K562 (cell line): ENCODE results near the gene ELK1. TPM values are rescaled to one million over a fixed set of nuclear protein-coding genes. Genes with fewer than 3 reads are reported as not detected.

Source experiments
- ATAC-seq: fragments of 200-7000 bp; cut with Tn5 transposase; 3 replicates; pipeline ENCODE4 v1.9.1; 2020; ENCODE audit warnings: moderate library complexity
- BruUV-seq: library from RNA; stranded (reverse); fragments of 400-500 nt; replicated peaks from 2 replicates; lab custom pipeline; 2021; lab: Mats Ljungman, UMichigan
- CTCF ChIA-PET: fragments of 300-600 bp; formaldehyde crosslinking; extraction: SDS; loops from one replicate; lab custom pipeline; 2021; ENCODE audit warnings: low intra/inter-chr PET ratio; lab: Yijun Ruan, JAX
- POLR2A ChIA-PET: fragments of 300-600, 350-650 bp; sonication (Branson Sonifier 250); formaldehyde crosslinking; extraction: SDS; loops from one replicate; lab custom pipeline; 2021; ENCODE audit warnings: antibody characterized with exemption, inconsistent platforms; lab: Yijun Ruan, JAX
- DNase-seq, 4 experiments: peaks; one replicate each; pipeline versions ENCODE4 v3.0.0 to v3.0.0-alpha.2; 2011 to 2018; ENCODE audit warnings: low spot score in 3 of 4, mixed read lengths in 3 of 4; ENCODE audit errors: extremely low read depth in 1 of 4
- FAIRE-seq: peaks from 2 replicates; lab custom pipeline; 2011; peaks lifted over from hg19 to GRCh38; lab: Jason Lieb, UNC
- H2AFZ ChIP-seq: 2 replicates; pipeline ENCODE4 v1.6.0; 2011; ENCODE audit warnings: low read depth, low read length, control low read depth, inconsistent platforms
- H3K27ac ChIP-seq: fragments of 200-600 bp; 3 replicates; pipeline ENCODE4 v1.8.0; 2011; ENCODE audit warnings: low read depth, mild to moderate bottlenecking, control low read depth, inconsistent platforms, low read length, moderate library complexity, mixed read lengths; ENCODE audit errors: extremely low read depth
- H3K27me3 ChIP-seq, 2 experiments: fragments of 300-600 bp in 1 of 2; 2 replicates in 1 of 2; 3 replicates in 1 of 2; pipeline versions ENCODE4 v1.6.0 to v1.8.0; 2011; ENCODE audit warnings: inconsistent platforms in 2 of 2, low read length in 2 of 2, mild to moderate bottlenecking in 1 of 2, mixed read lengths in 1 of 2, moderate library complexity in 1 of 2; ENCODE audit not compliant: control insufficient read depth in 2 of 2, insufficient read depth in 2 of 2
- H3K36me3 ChIP-seq: fragments of 300-600 bp; 3 replicates; pipeline ENCODE4 v1.8.0; 2011; ENCODE audit warnings: mild to moderate bottlenecking, low read length, inconsistent platforms; ENCODE audit not compliant: control insufficient read depth, insufficient read depth
- H3K4me1 ChIP-seq, 2 experiments: fragments of 200-600 bp in 1 of 2; replicated peaks in 1 of 2; 2 replicates in 1 of 2; 3 replicates in 1 of 2; pipeline versions ENCODE4 v1.5.1 to v1.8.0; 2011; ENCODE audit warnings: inconsistent platforms in 2 of 2, low read length in 2 of 2, mild to moderate bottlenecking in 1 of 2, mixed read lengths in 1 of 2, moderate library complexity in 1 of 2; ENCODE audit not compliant: control insufficient read depth in 2 of 2, insufficient read depth in 2 of 2
- H3K4me2 ChIP-seq: 2 replicates; pipeline ENCODE4 v1.6.1; 2011; ENCODE audit warnings: low read length, control low read depth, inconsistent platforms, mixed read lengths; ENCODE audit not compliant: insufficient read depth
- H3K4me3 ChIP-seq: fragments of 200-600 bp; sonication (generic), shearing (Covaris generic); 2 replicates; pipeline ENCODE4 v1.5.1; 2016; ENCODE audit warnings: control low read depth, inconsistent platforms
- H3K79me2 ChIP-seq: fragments of 200-600 bp; 3 replicates; pipeline ENCODE4 v1.8.0; 2011; ENCODE audit warnings: low read length, inconsistent platforms; ENCODE audit not compliant: control insufficient read depth, insufficient read depth
- H3K9ac ChIP-seq, 2 experiments: 2 replicates each; pipeline versions ENCODE4 v1.6.0 to v1.6.1; 2011; ENCODE audit warnings: low read depth in 2 of 2, low read length in 2 of 2, control low read depth in 1 of 2, inconsistent platforms in 1 of 2, mild to moderate bottlenecking in 1 of 2, mixed read lengths in 1 of 2; ENCODE audit not compliant: insufficient read depth in 1 of 2
- H3K9me1 ChIP-seq: one replicate; pipeline ENCODE4 v1.6.0; 2011; ENCODE audit warnings: inconsistent platforms, mild to moderate bottlenecking, low read length, moderate library complexity; ENCODE audit not compliant: control insufficient read depth, insufficient read depth
- H3K9me3 ChIP-seq: replicated peaks from 2 replicates; pipeline ENCODE4 v1.5.1; 2011; ENCODE audit warnings: low read depth, low read length, inconsistent platforms; ENCODE audit not compliant: control insufficient read depth, insufficient read depth
- H4K20me1 ChIP-seq: replicated peaks from 2 replicates; pipeline ENCODE4 v1.6.1; 2011; ENCODE audit warnings: low read length, inconsistent platforms, mixed read lengths; ENCODE audit not compliant: control insufficient read depth, insufficient read depth
- CBFA2T3 ChIP-seq: fragments of 450-650 bp; IDR thresholded peaks from 2 replicates; pipeline ENCODE4 v1.6.1; 2017
- CEBPG ChIP-seq, 3 experiments: fragments of 200-800 bp in 1 of 3; sonication (Bioruptor generic) in 1 of 3; sonication (generic) in 1 of 3; formaldehyde crosslinking in 1 of 3; IDR thresholded peaks in 2 of 3; conservative IDR thresholded peaks in 1 of 3; 2 replicates each; pipeline versions ENCODE4 v1.6.1 to v1.8.0; 2016 to 2022; ENCODE audit warnings: missing compliant biosample characterization in 2 of 3, missing genetic modification characterization in 2 of 3, mild to moderate bottlenecking in 1 of 3, missing genetic modification reagents in 1 of 3
- CTCF ChIP-seq, 3 experiments: IDR thresholded peaks in 2 of 3; conservative IDR thresholded peaks in 1 of 3; 2 replicates each; pipeline ENCODE4 v1.5.1; 2011 to 2012; ENCODE audit warnings: low read length in 3 of 3, mild to moderate bottlenecking in 3 of 3, control low read depth in 2 of 3, improper control_type of control experiment in 1 of 3, inconsistent platforms in 1 of 3, low read depth in 1 of 3, mixed read lengths in 1 of 3, moderate library complexity in 1 of 3; ENCODE audit not compliant: insufficient read depth in 2 of 3
- DPF2 ChIP-seq: fragments of 450-650 bp; IDR thresholded peaks from 2 replicates; pipeline ENCODE4 v1.6.1; 2016
- ERF ChIP-seq: fragments of 450-650 bp; formaldehyde crosslinking; IDR thresholded peaks from 2 replicates; pipeline ENCODE4 v1.4.0; 2020; ENCODE audit warnings: mild to moderate bottlenecking, mixed read lengths
- ESRRA ChIP-seq: fragments of 450-650 bp; IDR thresholded peaks from 2 replicates; pipeline ENCODE4 v1.6.1; 2014; ENCODE audit warnings: low read depth, mild to moderate bottlenecking, moderate library complexity, borderline replicate concordance
- FOXA1 ChIP-seq: fragments of 450-650 bp; IDR thresholded peaks from 2 replicates; pipeline ENCODE4 v1.6.1; 2016; ENCODE audit warnings: mild to moderate bottlenecking, borderline replicate concordance
- GABPA ChIP-seq: fragments of 200-800 bp; sonication (Bioruptor generic); conservative IDR thresholded peaks from 2 replicates; pipeline ENCODE4 v1.6.1; 2016; ENCODE audit warnings: low read depth, missing genetic modification characterization, missing compliant biosample characterization
- NCOA6 ChIP-seq: fragments of 450-650 bp; IDR thresholded peaks from 2 replicates; pipeline ENCODE4 v1.6.1; 2017; ENCODE audit warnings: mild to moderate bottlenecking
- NCOR1 ChIP-seq: fragments of 450-650 bp; IDR thresholded peaks from 2 replicates; pipeline ENCODE4 v1.6.1; 2016; ENCODE audit warnings: mild to moderate bottlenecking, moderate library complexity
- NR2C1 ChIP-seq, 2 experiments: fragments of 450-650 bp; IDR thresholded peaks; 2 replicates each; pipeline ENCODE4 v1.6.1; 2017; ENCODE audit warnings: mild to moderate bottlenecking in 2 of 2, antibody characterized with exemption in 1 of 2, inconsistent platforms in 1 of 2, missing compliant biosample characterization in 1 of 2, missing genetic modification characterization in 1 of 2
- PHTF2 ChIP-seq: fragments of 250-450 bp; sonication (Bioruptor Pico); IDR thresholded peaks from 2 replicates; pipeline ENCODE4 v1.5.0; 2021; ENCODE audit warnings: mild to moderate bottlenecking
- RAD21 ChIP-seq, 2 experiments: fragments of 250-450 bp in 1 of 2; fragments of 450-650 bp in 1 of 2; sonication (Bioruptor Pico) in 1 of 2; formaldehyde crosslinking in 1 of 2; IDR thresholded peaks in 1 of 2; conservative IDR thresholded peaks in 1 of 2; 2 replicates each; pipeline versions ENCODE4 v1.4.0 to v1.8.0; 2020 to 2022; ENCODE audit warnings: mild to moderate bottlenecking in 2 of 2, moderate library complexity in 1 of 2
- VEZF1 ChIP-seq: fragments of 200-800 bp; sonication (Bioruptor generic); IDR thresholded peaks from 2 replicates; pipeline ENCODE4 v1.6.1; 2017; ENCODE audit warnings: missing genetic modification characterization, missing compliant biosample characterization
- ZNF274 ChIP-seq: IDR thresholded peaks from 2 replicates; pipeline ENCODE4 v1.6.1; 2011; ENCODE audit warnings: low read depth, mild to moderate bottlenecking, low read length, moderate library complexity, borderline replicate concordance
- ZNF316 ChIP-seq: fragments of 450-650 bp; IDR thresholded peaks from 2 replicates; pipeline ENCODE4 v1.6.1; 2016
- ZNF668 ChIP-seq: fragments of 250-450 bp; sonication (Bioruptor Pico); IDR thresholded peaks from 2 replicates; pipeline ENCODE4 v1.8.0; 2022; ENCODE audit warnings: mild to moderate bottlenecking, inconsistent platforms
- ZNF778 ChIP-seq: fragments of 450-650 bp; formaldehyde crosslinking; IDR thresholded peaks from 2 replicates; pipeline ENCODE4 v1.4.0; 2020; ENCODE audit warnings: mild to moderate bottlenecking, moderate library complexity
- WGBS: fragments of 100-300 bp; shearing (Covaris generic); methylation state at CpG from one replicate; pipeline ENCODE4 v1.1.6; 2016; ENCODE audit warnings: low coverage, mixed read lengths; ENCODE audit not compliant: insufficient coverage; ENCODE audit errors: missing lambda C conversion rate; 5-methylcytosine and 5-hydroxymethylcytosine counted together
- in situ Hi-C: fragments of 300-500 bp; cut with MboI; formaldehyde crosslinking; loops from 4 replicates; pipeline ENCODE4 v1.15.0; 2018; ENCODE audit warnings: inconsistent platforms, mixed read lengths
- intact Hi-C: fragments of 100-400 bp; cut with micrococcal nuclease; formaldehyde crosslinking; loops from 2 replicates; pipeline ENCODE4 v1.14.2; 2022
- polyA plus RNA-seq, 8 experiments: library from polyadenylated mRNA; depleted of rRNA in 4 of 8; stranded (reverse) in 5 of 8; unstranded in 3 of 8; fragments of >200 nt; fragmentation: Nextera tagmentation in 2 of 8; fragmentation: Illumina TruSeq in 1 of 8; extraction: Ambion mirVana in 2 of 8; extraction: Trizol in 1 of 8; gene quantifications; 2 replicates each; pipeline versions ENCODE4 v1.2.1 to v1.2.3, GENCODE V29; 2011 to 2014; ENCODE audit warnings: inconsistent platforms in 1 of 8, missing spikeins in 1 of 8
- total RNA-seq, 7 experiments: library from RNA; depleted of rRNA in 6 of 7; stranded (reverse); fragments of >200 nt in 6 of 7; fragmentation: Illumina TruSeq in 2 of 7; extraction: Trizol in 2 of 7; gene quantifications; 2 replicates each; pipeline versions ENCODE4 v1.2.1 to v1.2.3, GENCODE V29; 2011 to 2021; ENCODE audit warnings: low replicate concordance in 1 of 7

Gene ELK1
- total and polyA plus RNA-seq, 9 of the 15 experiments (the other 6 are each of a cell fraction or from before 2014, with no cell fraction given) = 4.4 to 74.9 (median 26.5) TPM

- TF ChIP-seq VEZF1 (CRISPR knock-in tag) = no peak
These were observed 20.8 kb downstream of the ELK1 start, which contains the start of gene CFP (continued) for GRCh38 chrX:47629419-47630200.

- POLR2A ChIA-PET = no interaction called here
- BruUV-seq = no TSS peak
- Histone ChIP-seq H3K9ac (no peak overlapping the region), H3K27me3 (peaks cover 0 to 15% of the 10 kb centered on the region in 2 experiments; a peak in 2 of 5 replicates), H2AFZ (no peak overlapping the region), H3K27ac (no peak overlapping the region), H3K4me3 (no peak overlapping the region), H3K9me1 (no peaks in the 10 kb centered on the region), H3K36me3 (no peaks in the 10 kb centered on the region), H3K4me1 (peaks cover 11 to 12% of the 10 kb centered on the region in 2 experiments), H3K4me2 (no peak overlapping the region), H3K79me2 (no peaks in the 10 kb centered on the region), H3K9me3 (no peaks in the 10 kb centered on the region), H4K20me1 (no peaks in the 10 kb centered on the region; the same call in 1 of the 2 replicates)
- FAIRE-seq = peak; percentile 74
- CTCF ChIA-PET = no interaction called here
- ATAC-seq = peak; percentile 44
- DNase-seq = peak in 1 of 4 experiments; percentile 29
- WGBS = 89% methylated on average over 1 of the region's 1 CpG
- intact Hi-C loops = no loop called here
- in situ Hi-C loops = no loop called here
- TF ChIP-seq RAD21 (CRISPR knock-in tag; conservative IDR thresholded peaks at IDR 0.05 in 1 of 2, IDR thresholded peaks at IDR 0.05 in 1 of 2) (peak; percentile 11 to 46; a peak in 2 of 4 replicates), CBFA2T3 (no peak), ESRRA (no peak), ZNF274 (no peak), DPF2 (no peak), PHTF2 (no peak), FOXA1 (no peak), CEBPG (CRISPR knock-in tag; IDR thresholded peaks at IDR 0.05) (no peak), CEBPG (tag; conservative IDR thresholded peaks at IDR 0.05 in 1 of 2, IDR thresholded peaks at IDR 0.05 in 1 of 2) (no peak), ZNF778 (CRISPR knock-in tag) (no peak), ERF (CRISPR knock-in tag) (no peak), NCOR1 (no peak), ZNF316 (peak; percentile 4; the same call in 1 of the 2 replicates), CTCF (IDR thresholded peaks at IDR 0.05 in 2 of 3, conservative IDR thresholded peaks at IDR 0.05 in 1 of 3; ENCODE audit: insufficient read depth in 2 of 3, low read depth in 1 of 3, low read length in 3 of 3) (peak; percentile 15 to 40 (median 26); a peak in 3 of 6 replicates), NCOA6 (no peak), NR2C1 (IDR thresholded peaks at IDR 0.05) (no peak), NR2C1 (tag; IDR thresholded peaks at IDR 0.05) (no peak), ZNF668 (no peak), GABPA (tag) (no peak)
These were observed 21.4 kb downstream of the ELK1 start for GRCh38 chrX:47628982-47629381.
